Neuronal stem cell (in vitro differentiated cells): ENCODE data around the gene MLLT10.

Source experiments
- DNase-seq: peaks from one replicate; pipeline ENCODE4 v3.0.0-alpha.2; 2013; ENCODE audit warnings: low spot score
- H2AFZ ChIP-seq: one replicate; pipeline ENCODE4 v1.6.1; 2013; ENCODE audit warnings: mild to moderate bottlenecking, low read length, inconsistent platforms
- H2AK5ac ChIP-seq: 2 replicates; pipeline ENCODE4 v1.6.1; 2013; ENCODE audit warnings: low read depth, mild to moderate bottlenecking, inconsistent platforms, low read length, moderate library complexity, mixed read lengths
- H2BK120ac ChIP-seq: 2 replicates; pipeline ENCODE4 v1.6.1; 2013; ENCODE audit warnings: low read depth, mild to moderate bottlenecking, inconsistent platforms, low read length, moderate library complexity, mixed read lengths
- H2BK12ac ChIP-seq: one replicate; pipeline ENCODE4 v1.6.1; 2013; ENCODE audit warnings: low read length, inconsistent platforms
- H2BK15ac ChIP-seq: 2 replicates; pipeline ENCODE4 v1.6.1; 2013; ENCODE audit warnings: mild to moderate bottlenecking, low read length, inconsistent platforms, mixed read lengths
- H2BK5ac ChIP-seq: one replicate; pipeline ENCODE4 v1.6.1; 2013; ENCODE audit warnings: inconsistent platforms, mild to moderate bottlenecking, low read length, moderate library complexity
- H3K14ac ChIP-seq: one replicate; pipeline ENCODE4 v1.6.1; 2013; ENCODE audit warnings: low read length, inconsistent platforms
- H3K18ac ChIP-seq: 2 replicates; pipeline ENCODE4 v1.6.1; 2013; ENCODE audit warnings: low read length, inconsistent platforms
- H3K23ac ChIP-seq: 2 replicates; pipeline ENCODE4 v1.6.1; 2013; ENCODE audit warnings: low read depth, mild to moderate bottlenecking, mixed read lengths, low read length, inconsistent platforms; ENCODE audit not compliant: poor library complexity
- H3K27ac ChIP-seq: replicated peaks from 3 replicates; pipeline ENCODE4 v1.5.1; 2013; ENCODE audit warnings: low read length, inconsistent platforms
- H3K27me3 ChIP-seq, 3 experiments: 2 replicates each; pipeline ENCODE4 v1.6.1; 2013; ENCODE audit warnings: low read length in 3 of 3, mild to moderate bottlenecking in 2 of 3, inconsistent platforms in 1 of 3, low read depth in 1 of 3, mixed read lengths in 1 of 3, moderate library complexity in 1 of 3; ENCODE audit not compliant: control insufficient read depth in 3 of 3, insufficient read depth in 3 of 3
- H3K36me3 ChIP-seq, 2 donors: replicated peaks in 1 of 2; 2 replicates each; pipeline ENCODE4 v1.6.1; 2013; ENCODE audit warnings: low read length in 2 of 2; ENCODE audit not compliant: control insufficient read depth in 2 of 2, insufficient read depth in 2 of 2
- H3K4ac ChIP-seq: 2 replicates; pipeline ENCODE4 v1.6.1; 2013; ENCODE audit warnings: inconsistent platforms, mild to moderate bottlenecking, low read length, moderate library complexity
- H3K4me1 ChIP-seq, 2 donors: 1 replicate in 1 of 2; 2 replicates in 1 of 2; pipeline ENCODE4 v1.6.1; 2013; ENCODE audit warnings: low read length in 2 of 2, low read depth in 1 of 2; ENCODE audit not compliant: control insufficient read depth in 2 of 2, insufficient read depth in 1 of 2
- H3K4me2 ChIP-seq: one replicate; pipeline ENCODE4 v1.6.1; 2013; ENCODE audit warnings: mild to moderate bottlenecking, low read length, inconsistent platforms; ENCODE audit not compliant: insufficient read depth, poor library complexity, severe bottlenecking
- H3K4me3 ChIP-seq, 2 donors: 2 replicates each; pipeline ENCODE4 v1.5.1; 2013; ENCODE audit warnings: low read length in 2 of 2, mild to moderate bottlenecking in 2 of 2, inconsistent platforms in 1 of 2, moderate library complexity in 1 of 2
- H3K79me1 ChIP-seq: one replicate; pipeline ENCODE4 v1.6.1; 2013; ENCODE audit warnings: low read depth, mild to moderate bottlenecking, inconsistent platforms, low read length, moderate library complexity
- H3K9ac ChIP-seq: one replicate; pipeline ENCODE4 v1.6.1; 2013; ENCODE audit warnings: mild to moderate bottlenecking, low read depth, low read length, inconsistent platforms; ENCODE audit not compliant: poor library complexity
- H3K9me3 ChIP-seq, 2 donors: replicated peaks in 1 of 2; 2 replicates each; pipeline versions ENCODE3 to v1.6.1; 2013; ENCODE audit warnings: low read length in 2 of 2, mild to moderate bottlenecking in 2 of 2, inconsistent platforms in 1 of 2, low read depth in 1 of 2, mixed read lengths in 1 of 2, moderate library complexity in 1 of 2; ENCODE audit not compliant: control insufficient read depth in 2 of 2, insufficient read depth in 1 of 2
- H4K8ac ChIP-seq: one replicate; pipeline ENCODE4 v1.6.1; 2013; ENCODE audit warnings: low read depth, mild to moderate bottlenecking, inconsistent platforms, low read length, moderate library complexity
- H4K91ac ChIP-seq: one replicate; pipeline ENCODE4 v1.6.1; 2013; ENCODE audit warnings: low read length, low read depth, mild to moderate bottlenecking, inconsistent platforms; ENCODE audit not compliant: poor library complexity
- WGBS, 2 donors: extraction: QIAGEN DNeasy Blood & Tissue Kit; methylation state at CpG; one replicate each; pipeline ENCODE4 v1.1.7; 2013; ENCODE audit warnings: missing lambda C conversion rate in 2 of 2, mixed read lengths in 1 of 2; ENCODE audit not compliant: insufficient read length in 2 of 2, insufficient replicate concordance in 1 of 2; ENCODE audit errors: extremely low coverage in 2 of 2; 5-methylcytosine and 5-hydroxymethylcytosine counted together

Gene MLLT10

DNA sequence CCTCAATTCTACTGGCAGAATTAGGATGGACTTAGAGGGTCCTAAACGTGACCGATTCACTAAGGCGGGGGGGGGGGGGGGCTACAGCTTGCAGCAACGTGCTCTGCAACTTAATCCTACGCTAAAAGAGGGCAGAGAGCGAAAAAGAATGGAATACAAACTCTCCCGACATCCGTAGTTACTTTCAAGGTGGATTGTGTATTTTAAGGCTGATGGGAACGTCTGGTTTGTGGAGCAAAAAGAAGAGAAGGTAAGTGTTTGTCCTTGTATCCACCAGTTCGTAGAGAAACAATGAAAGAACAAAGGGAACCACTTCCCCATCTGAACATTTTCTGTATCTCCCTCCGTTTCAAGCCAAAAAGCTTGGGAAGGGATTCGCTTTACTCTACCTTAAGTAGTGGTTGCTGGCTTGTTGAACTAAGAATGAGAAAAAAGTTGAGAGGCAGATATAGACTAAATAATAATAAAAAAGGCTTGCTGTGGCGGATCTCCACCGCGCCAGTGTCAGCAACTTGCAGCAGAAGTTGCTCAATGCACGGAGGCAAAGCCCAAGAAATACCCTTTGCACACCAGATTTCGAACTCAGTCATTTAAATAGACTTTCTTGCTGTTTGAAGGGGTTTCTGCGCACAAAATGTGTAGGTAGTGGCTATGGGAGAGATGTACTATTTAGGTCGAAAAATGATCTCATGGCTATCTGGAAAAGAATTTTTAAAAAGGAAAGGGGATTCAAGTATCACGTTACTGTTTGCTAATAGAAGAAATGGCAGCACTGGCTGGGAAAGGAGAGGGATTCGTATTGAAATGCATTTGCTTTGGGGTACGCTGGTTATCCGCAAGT is 9.3 kb upstream of the MLLT10 start:
- H2AFZ ChIP-seq, result no peak overlapping the region
- no peak overlapping the region for H2BK12ac ChIP-seq
- no peak overlapping the region for H3K4ac ChIP-seq
- peak overlapping the region; percentile 60 to 84 for H3K4me3 ChIP-seq
- H4K8ac ChIP-seq, result no peak overlapping the region
- H2BK120ac ChIP-seq, result no peak overlapping the region
- H2AK5ac ChIP-seq, result peak overlapping the region; percentile 16
- no peaks in the 10 kb centered on the region for H3K79me1 ChIP-seq
- H3K36me3 ChIP-seq, result peaks cover 0 to 7% of the 10 kb centered on the region in 2 donors
- peak overlapping the region; percentile 8 for H2BK5ac ChIP-seq
- H3K18ac ChIP-seq, result peak overlapping the region; percentile 89
- H3K14ac ChIP-seq, result no peak overlapping the region
- peaks cover 6 to 31% of the 10 kb centered on the region in 2 donors for H3K4me1 ChIP-seq
- WGBS, 2 donors, result no CpG with 5 or more reads among the region's 23 CpGs
- no peak overlapping the region for H2BK15ac ChIP-seq
- H4K91ac ChIP-seq, result no peak overlapping the region
- DNase-seq, result no peak
- peak overlapping the region; percentile 100 for H3K27ac ChIP-seq
- peak overlapping the region; percentile 84 for H3K4me2 ChIP-seq
- H3K9me3 ChIP-seq, result no peaks in the 10 kb centered on the region
- no peaks in the 10 kb centered on the region for H3K27me3 ChIP-seq
- H3K23ac ChIP-seq, result peak overlapping the region; percentile 97
- H3K9ac ChIP-seq, result peak overlapping the region; percentile 71

DNA sequence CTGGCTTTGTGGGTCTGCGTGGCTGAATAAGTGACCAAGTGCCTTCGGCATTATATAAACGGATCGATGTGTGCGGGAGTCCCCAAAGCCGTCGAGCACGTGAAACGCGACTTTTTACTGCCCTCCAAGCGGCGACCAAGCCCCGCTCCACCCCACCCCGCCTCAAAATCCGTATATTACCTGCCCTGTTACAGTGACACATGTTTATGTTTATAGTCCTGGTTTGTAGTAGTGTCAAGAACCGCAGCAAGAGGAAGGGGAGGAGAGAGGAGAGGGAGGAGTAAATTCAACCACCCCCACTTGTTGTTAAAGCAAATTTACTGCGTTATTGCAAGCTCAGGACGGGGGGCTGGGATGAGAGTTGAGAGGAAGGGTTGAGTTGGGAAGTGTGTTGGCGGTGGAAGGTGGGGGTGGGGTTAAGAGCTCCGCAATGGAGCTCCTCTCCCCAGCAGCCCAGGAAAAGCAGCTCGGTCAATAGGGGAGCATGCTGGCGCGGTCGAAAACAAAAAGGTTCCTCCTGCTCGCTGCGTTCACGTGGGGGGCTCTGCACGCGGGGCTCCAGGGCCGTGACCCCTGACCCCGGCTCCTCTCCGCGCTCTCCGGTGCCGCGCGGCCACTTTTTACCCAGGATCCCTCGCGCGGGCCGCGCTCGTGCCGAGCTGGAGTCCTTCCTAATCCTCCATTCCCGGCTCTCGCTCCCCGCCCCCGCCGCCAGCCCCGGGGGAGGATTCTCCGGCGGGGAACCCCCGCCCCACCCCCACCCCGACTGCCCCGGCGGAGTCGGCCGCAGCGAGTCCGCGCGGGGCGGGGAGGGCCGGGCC is 8.5 kb upstream of the MLLT10 start, which contains the start of gene SKIDA1:
Gene SKIDA1, minus strand, starts transcription at position 316 of the 821 bp plus-strand sequence. CDS start 7,860 bp downstream, outside the sequence.
- no peak within 1 kb of the TSS for H4K8ac ChIP-seq
- no peak within 1 kb of the TSS for H2BK12ac ChIP-seq
- H3K23ac ChIP-seq, result peak within 1 kb of the TSS; percentile 97
- H3K27ac ChIP-seq, result peak within 1 kb of the TSS; percentile 100
- no peaks in the 10 kb centered on the region for H3K9me3 ChIP-seq
- peak within 1 kb of the TSS; percentile 70 to 85 for H3K4me3 ChIP-seq
- no peak within 1 kb of the TSS for H3K14ac ChIP-seq
- H2BK15ac ChIP-seq, result no peak within 1 kb of the TSS
- DNase-seq, result peak; percentile 98
- no peaks in the 10 kb centered on the region for H3K27me3 ChIP-seq
- WGBS, 2 donors, result no CpG with 5 or more reads among the region's 64 CpGs
- H3K4me2 ChIP-seq, result peak within 1 kb of the TSS; percentile 84
- H3K18ac ChIP-seq, result peak within 1 kb of the TSS; percentile 89
- no peak within 1 kb of the TSS for H2AFZ ChIP-seq
- H3K4ac ChIP-seq, result no peak within 1 kb of the TSS
- H2BK120ac ChIP-seq, result no peak within 1 kb of the TSS
- peak within 1 kb of the TSS; percentile 71 for H2AK5ac ChIP-seq
- H3K79me1 ChIP-seq, result no peaks in the 10 kb centered on the region
- no peak within 1 kb of the TSS for H4K91ac ChIP-seq
- H3K36me3 ChIP-seq, result peaks cover 0 to 7% of the 10 kb centered on the region in 2 donors
- peak within 1 kb of the TSS; percentile 99 for H2BK5ac ChIP-seq
- H3K4me1 ChIP-seq, result peaks cover 6 to 34% of the 10 kb centered on the region in 2 donors
- H3K9ac ChIP-seq, result peak within 1 kb of the TSS; percentile 82

DNA sequence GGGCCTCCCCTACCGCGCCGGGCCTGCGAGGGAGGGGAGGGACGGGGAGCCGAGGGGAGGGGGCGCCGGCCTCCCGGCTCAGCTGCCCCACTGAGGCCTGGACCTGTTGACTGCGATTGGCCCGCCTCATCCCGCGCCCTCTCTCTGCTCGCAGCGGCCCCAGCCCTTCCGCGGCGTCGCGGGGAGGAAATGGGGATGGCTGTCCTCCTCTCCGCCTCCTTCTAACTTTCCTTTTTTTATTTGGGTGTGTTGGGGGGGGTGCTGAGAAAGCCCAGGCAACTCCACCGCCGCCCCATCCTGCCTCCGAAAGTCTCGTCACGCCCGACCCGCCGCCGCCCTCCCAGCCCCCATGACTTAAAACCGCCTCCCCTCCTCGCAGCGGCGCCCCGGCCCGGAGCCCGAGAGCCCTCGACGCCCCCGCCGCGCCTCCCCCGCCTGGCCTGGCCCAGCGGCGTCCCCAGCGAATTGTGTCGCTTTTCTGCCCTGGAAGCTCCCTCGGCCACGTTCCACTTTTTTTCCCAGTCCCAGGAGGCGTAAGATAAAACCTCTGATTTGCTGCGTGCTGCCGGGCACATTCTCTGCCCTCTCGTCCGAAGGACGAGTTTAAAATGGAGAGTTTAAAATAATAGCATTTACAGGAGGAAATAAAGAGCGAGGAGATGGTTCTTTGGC is 7.7 kb upstream of the MLLT10 start:
- Histone ChIP-seq H3K4me2 (peak overlapping the region; percentile 71), H3K27ac (peak overlapping the region; percentile 100), H4K8ac (no peak overlapping the region), H2BK120ac (no peak overlapping the region), H3K27me3 (no peaks in the 10 kb centered on the region), H3K4me1 (peaks cover 3 to 33% of the 10 kb centered on the region in 2 donors), H3K9ac (peak overlapping the region; percentile 82), H4K91ac (no peak overlapping the region), H2BK5ac (peak overlapping the region; percentile 99), H3K14ac (no peak overlapping the region), H2BK12ac (no peak overlapping the region), H3K18ac (peak overlapping the region; percentile 88), H2AK5ac (peak overlapping the region; percentile 71), H3K79me1 (no peaks in the 10 kb centered on the region), H2AFZ (no peak overlapping the region), H3K9me3 (no peaks in the 10 kb centered on the region), H3K4ac (no peak overlapping the region), H3K36me3 (peaks cover 0 to 7% of the 10 kb centered on the region in 2 donors), H3K23ac (peak overlapping the region; percentile 97), H2BK15ac (no peak overlapping the region), H3K4me3 (peak overlapping the region; percentile 70 to 85)
- no peak for DNase-seq
- WGBS, 2 donors, result no CpG with 5 or more reads among the region's 56 CpGs
